ENCODE results near the gene LRRC74A.
A peak's percentile ranks its signal among the peaks of the same experiment; 100 is the strongest.

The LRRC74A gene

DNA sequence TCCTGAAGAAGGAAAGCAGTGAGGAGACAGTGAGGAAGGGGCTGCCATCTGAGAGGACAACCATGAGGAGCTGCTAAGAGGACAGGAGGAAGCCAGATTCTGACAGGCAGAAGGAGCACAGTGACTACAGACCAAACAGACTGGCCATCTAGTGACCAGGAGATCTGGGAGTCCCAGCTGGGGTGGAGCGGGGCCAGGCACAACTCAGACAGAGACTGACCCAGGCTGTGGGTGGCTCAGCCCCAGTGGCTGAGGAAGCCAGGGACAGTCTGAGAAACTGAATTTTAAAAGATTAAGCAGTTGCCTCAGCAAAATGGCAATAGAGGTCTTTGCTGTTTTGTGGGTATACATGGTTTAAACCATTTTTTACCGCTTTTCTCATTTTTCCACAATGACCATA, 28.9 kb downstream of the LRRC74A start:
- no peak overlapping the region for H3K27ac ChIP-seq
- H3K27me3 ChIP-seq, result peaks cover 3% of the 10 kb centered on the region
- H3K4me1 ChIP-seq (ENCODE audit: control insufficient read depth in 1 of 2, insufficient read depth in 1 of 2, low read depth in 1 of 2, low read length in 1 of 2), result no peaks in the 10 kb centered on the region
- H3K9me3 ChIP-seq, result no peaks in the 10 kb centered on the region
- H3K4me3 ChIP-seq (ENCODE audit: low read depth in 1 of 2, low read length in 1 of 2), result no peak overlapping the region
- TF ChIP-seq, protein P1, sequence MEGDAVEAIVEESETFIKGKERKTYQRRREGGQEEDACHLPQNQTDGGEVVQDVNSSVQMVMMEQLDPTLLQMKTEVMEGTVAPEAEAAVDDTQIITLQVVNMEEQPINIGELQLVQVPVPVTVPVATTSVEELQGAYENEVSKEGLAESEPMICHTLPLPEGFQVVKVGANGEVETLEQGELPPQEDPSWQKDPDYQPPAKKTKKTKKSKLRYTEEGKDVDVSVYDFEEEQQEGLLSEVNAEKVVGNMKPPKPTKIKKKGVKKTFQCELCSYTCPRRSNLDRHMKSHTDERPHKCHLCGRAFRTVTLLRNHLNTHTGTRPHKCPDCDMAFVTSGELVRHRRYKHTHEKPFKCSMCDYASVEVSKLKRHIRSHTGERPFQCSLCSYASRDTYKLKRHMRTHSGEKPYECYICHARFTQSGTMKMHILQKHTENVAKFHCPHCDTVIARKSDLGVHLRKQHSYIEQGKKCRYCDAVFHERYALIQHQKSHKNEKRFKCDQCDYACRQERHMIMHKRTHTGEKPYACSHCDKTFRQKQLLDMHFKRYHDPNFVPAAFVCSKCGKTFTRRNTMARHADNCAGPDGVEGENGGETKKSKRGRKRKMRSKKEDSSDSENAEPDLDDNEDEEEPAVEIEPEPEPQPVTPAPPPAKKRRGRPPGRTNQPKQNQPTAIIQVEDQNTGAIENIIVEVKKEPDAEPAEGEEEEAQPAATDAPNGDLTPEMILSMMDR (IDR thresholded peaks at IDR 0.05), result no peak
- no peaks in the 10 kb centered on the region for H3K36me3 ChIP-seq

DNA sequence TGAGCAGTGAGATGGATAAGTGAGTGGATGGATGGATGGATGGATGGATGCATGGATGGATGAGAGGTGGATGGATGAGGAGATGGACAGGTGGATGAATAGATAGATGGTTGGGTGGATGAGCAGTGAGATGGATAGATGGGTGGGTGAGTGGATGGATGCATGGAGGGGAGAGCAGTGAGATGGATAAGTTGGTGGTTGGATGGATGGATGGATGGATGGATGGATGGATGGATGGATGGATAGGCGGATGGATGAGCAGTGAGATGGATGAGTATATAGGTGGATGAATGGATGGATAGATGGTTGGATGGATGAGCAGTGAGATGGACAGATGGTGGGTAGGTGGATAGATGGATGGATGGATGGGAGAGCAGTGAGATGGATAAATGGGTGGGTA, 30.6 kb downstream of the LRRC74A start:
- no peaks in the 10 kb centered on the region for H3K36me3 ChIP-seq
- H3K4me3 ChIP-seq (ENCODE audit: low read depth in 1 of 2, low read length in 1 of 2), result no peak overlapping the region
- peaks cover 3% of the 10 kb centered on the region for H3K27me3 ChIP-seq
- no peaks in the 10 kb centered on the region for H3K9me3 ChIP-seq
- TF ChIP-seq, protein P1 (IDR thresholded peaks at IDR 0.05), result no peak
- no peak overlapping the region for H3K27ac ChIP-seq
- no peaks in the 10 kb centered on the region for H3K4me1 ChIP-seq (ENCODE audit: control insufficient read depth in 1 of 2, insufficient read depth in 1 of 2, low read depth in 1 of 2, low read length in 1 of 2)

GRCh38 chr14:76861574-76862255, 35.5 kb downstream of the LRRC74A start:
- H3K4me1 ChIP-seq (ENCODE audit: control insufficient read depth in 1 of 2, insufficient read depth in 1 of 2, low read depth in 1 of 2, low read length in 1 of 2), result peaks cover 21% of the 10 kb centered on the region in 2 experiments
- H3K4me3 ChIP-seq (ENCODE audit: low read depth in 1 of 2, low read length in 1 of 2), result no peak overlapping the region
- H3K36me3 ChIP-seq, result no peaks in the 10 kb centered on the region
- no peaks in the 10 kb centered on the region for H3K27me3 ChIP-seq
- H3K9me3 ChIP-seq, result no peaks in the 10 kb centered on the region
- TF ChIP-seq, protein P1 (IDR thresholded peaks at IDR 0.05), result no peak
- H3K27ac ChIP-seq, result no peak overlapping the region

- Histone ChIP-seq H3K27ac (no peak overlapping the region), H3K27me3 (no peaks in the 10 kb centered on the region), H3K4me3 (ENCODE audit: low read depth in 1 of 2, low read length in 1 of 2) (no peak overlapping the region), H3K4me1 (ENCODE audit: control insufficient read depth in 1 of 2, insufficient read depth in 1 of 2, low read depth in 1 of 2, low read length in 1 of 2) (peaks cover 26 to 27% of the 10 kb centered on the region in 2 experiments), H3K9me3 (no peaks in the 10 kb centered on the region), H3K36me3 (no peaks in the 10 kb centered on the region)
- TF ChIP-seq, protein P1 (IDR thresholded peaks at IDR 0.05), result no peak
These were observed 36.5 kb downstream of the LRRC74A start for GRCh38 chr14:76862546-76863282.

- Histone ChIP-seq H3K4me3 (ENCODE audit: low read depth in 1 of 2, low read length in 1 of 2) (peak overlapping the region; percentile 47 to 50), H3K27ac (peak overlapping the region; percentile 78), H3K9me3 (no peaks in the 10 kb centered on the region), H3K36me3 (no peaks in the 10 kb centered on the region), H3K27me3 (no peaks in the 10 kb centered on the region), H3K4me1 (ENCODE audit: control insufficient read depth in 1 of 2, insufficient read depth in 1 of 2, low read depth in 1 of 2, low read length in 1 of 2) (peaks cover 35 to 36% of the 10 kb centered on the region in 2 experiments)
- TF ChIP-seq, protein P1 (IDR thresholded peaks at IDR 0.05), result no peak
These were observed 37.7 kb downstream of the LRRC74A start for GRCh38 chr14:76863724-76864407.

Data from neutrophil (primary cell).